ENCODE results near the gene PRR19.
"Not testable (repeated sequence)": the region's sequence is repeated elsewhere in the genome, so short reads cannot be mapped to it uniquely, and the experiment has no call there.

Gene PRR19

GRCh38 chr19:42325308-42325895 lies 23.5 kb downstream of the PRR19 start, which contains the start of gene MEGF8:
TSS of gene MEGF8 (plus strand) at chr19:42325635. CDS start at chr19:42326244, 609 bp downstream.
- DNase-seq, result peak; percentile 83 to 99 (median 96)

GRCh38 chr19:42325896-42326771 lies 24.2 kb downstream of the PRR19 start:
- DNase-seq, result peak in 4 of 56 donors; percentile 23 to 57 (median 49)

GRCh38 chr19:42326969-42327368 lies 25.0 kb downstream of the PRR19 start:
- no peak for DNase-seq

GRCh38 chr19:42327381-42327780 lies 25.4 kb downstream of the PRR19 start:
- DNase-seq, result no peak

- DNase-seq, result no peak
These were observed 26.2 kb downstream of the PRR19 start for GRCh38 chr19:42328106-42328505.

GRCh38 chr19:42328854-42329253 lies 26.9 kb downstream of the PRR19 start:
- no peak for DNase-seq

- DNase-seq, result no peak
These were observed 28.3 kb downstream of the PRR19 start for GRCh38 chr19:42330241-42330711.

- DNase-seq, result not testable (repeated sequence)
These were observed 29.4 kb downstream of the PRR19 start for GRCh38 chr19:42331333-42331732.

- no peak for DNase-seq
These were observed 30.1 kb downstream of the PRR19 start for GRCh38 chr19:42332059-42332458.

GRCh38 chr19:42333018-42333417 lies 31.1 kb downstream of the PRR19 start:
- no peak for DNase-seq

GRCh38 chr19:42333975-42334696 lies 32.2 kb downstream of the PRR19 start:
- no peak for DNase-seq

GRCh38 chr19:42334697-42335373 lies 32.9 kb downstream of the PRR19 start:
- no peak for DNase-seq

- DNase-seq, result no peak
These were observed 33.5 kb downstream of the PRR19 start for GRCh38 chr19:42335374-42335936.

GRCh38 chr19:42335971-42336370 lies 34.0 kb downstream of the PRR19 start:
- DNase-seq, result no peak

GRCh38 chr19:42339126-42339860 lies 37.4 kb downstream of the PRR19 start:
- not testable (repeated sequence) for DNase-seq

- not testable (repeated sequence) for DNase-seq
These were observed 38.0 kb downstream of the PRR19 start for GRCh38 chr19:42339922-42340321.

- no peak for DNase-seq
These were observed 41.6 kb downstream of the PRR19 start for GRCh38 chr19:42343344-42344110.

- DNase-seq, result no peak
These were observed 42.5 kb downstream of the PRR19 start for GRCh38 chr19:42344336-42344893.

GRCh38 chr19:42345191-42345812 lies 43.4 kb downstream of the PRR19 start:
- DNase-seq, result no peak

All from amygdala (tissue), 56 donors.